Vein endothelial cell (primary cell): ENCODE data around the gene ZNF550. TPM values are rescaled to one million over a fixed set of nuclear protein-coding genes. Genes with fewer than 3 reads are reported as not detected.

Experiments
- total RNA-seq: library from RNA; depleted of rRNA; stranded (reverse); fragments of >200 nt; gene quantifications from 2 replicates; pipeline ENCODE4 v1.2.3, GENCODE V29; 2012

ZNF550 gene
- 4.6 and 6.2 TPM in 2 replicates for total RNA-seq

GRCh38 chr19:57559404-57560025 lies at the start of gene ZNF550:
TSS of gene ZNF550 (minus strand) at chr19:57559863. CDS start at chr19:57559682, 181 bp downstream.

GRCh38 chr19:57599761-57600383 lies 40.2 kb upstream of the ZNF550 start, which contains the start of gene ZNF530:
TSS of gene ZNF530 (plus strand) at chr19:57599885. CDS start at chr19:57604346, 4,461 bp downstream.

GRCh38 chr19:57583521-57584416 lies 24.1 kb upstream of the ZNF550 start, which contains the start of gene ZIK1:
TSS of gene ZIK1 (plus strand) at chr19:57584145. CDS start at chr19:57584357, 212 bp downstream.

DNA sequence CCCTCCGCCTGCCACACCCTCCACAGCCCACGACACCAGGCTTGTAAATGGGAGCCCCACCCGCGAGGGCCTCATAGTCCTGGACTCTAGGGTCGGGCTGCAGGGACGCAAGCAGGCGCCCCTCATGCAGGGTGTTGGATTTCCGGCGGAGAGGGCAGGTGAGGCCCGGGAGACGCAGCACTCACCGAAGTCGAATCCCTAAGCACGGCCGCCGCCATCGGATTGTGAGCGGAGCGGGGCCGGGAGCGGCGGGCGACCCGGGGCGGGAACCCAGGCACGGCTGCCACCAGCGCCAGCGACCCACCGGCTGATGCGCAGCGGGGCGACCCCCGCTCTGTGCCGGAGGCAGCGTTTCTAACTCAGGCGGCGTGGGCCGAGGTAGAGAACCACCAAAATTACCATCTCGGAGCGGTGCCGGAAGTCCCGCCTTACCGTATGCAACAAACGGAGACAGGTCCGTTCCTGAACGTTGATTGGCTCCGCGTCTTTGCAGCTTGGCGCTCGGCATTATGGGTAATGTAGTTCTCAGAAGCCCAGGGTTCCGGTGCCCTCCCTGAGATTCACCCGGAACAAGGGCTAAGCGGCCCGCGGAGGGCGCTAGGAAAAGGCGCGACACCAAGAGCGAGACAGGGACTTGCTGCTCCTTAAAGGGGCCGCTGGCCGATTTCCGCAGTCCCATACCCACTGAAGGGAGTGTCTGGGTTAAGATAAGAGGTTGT lies 19.0 kb upstream of the ZNF550 start, which contains the start of gene ZNF416:
TSS of gene ZNF416 (minus strand) at position 425 of the 719 bp plus-strand sequence. CDS start at position 218, 207 bp downstream.

GRCh38 chr19:57527136-57527881 lies 32.4 kb downstream of the ZNF550 start, which contains the start of gene ZNF549:
TSS of gene ZNF549 (plus strand) at chr19:57527356. CDS start at chr19:57527574, 218 bp downstream.

GRCh38 chr19:57499680-57500395 lies 59.8 kb downstream of the ZNF550 start, which contains the start of gene ZNF773:
TSS of gene ZNF773 (plus strand) at chr19:57499938. CDS start at chr19:57500081, 143 bp downstream.

DNA sequence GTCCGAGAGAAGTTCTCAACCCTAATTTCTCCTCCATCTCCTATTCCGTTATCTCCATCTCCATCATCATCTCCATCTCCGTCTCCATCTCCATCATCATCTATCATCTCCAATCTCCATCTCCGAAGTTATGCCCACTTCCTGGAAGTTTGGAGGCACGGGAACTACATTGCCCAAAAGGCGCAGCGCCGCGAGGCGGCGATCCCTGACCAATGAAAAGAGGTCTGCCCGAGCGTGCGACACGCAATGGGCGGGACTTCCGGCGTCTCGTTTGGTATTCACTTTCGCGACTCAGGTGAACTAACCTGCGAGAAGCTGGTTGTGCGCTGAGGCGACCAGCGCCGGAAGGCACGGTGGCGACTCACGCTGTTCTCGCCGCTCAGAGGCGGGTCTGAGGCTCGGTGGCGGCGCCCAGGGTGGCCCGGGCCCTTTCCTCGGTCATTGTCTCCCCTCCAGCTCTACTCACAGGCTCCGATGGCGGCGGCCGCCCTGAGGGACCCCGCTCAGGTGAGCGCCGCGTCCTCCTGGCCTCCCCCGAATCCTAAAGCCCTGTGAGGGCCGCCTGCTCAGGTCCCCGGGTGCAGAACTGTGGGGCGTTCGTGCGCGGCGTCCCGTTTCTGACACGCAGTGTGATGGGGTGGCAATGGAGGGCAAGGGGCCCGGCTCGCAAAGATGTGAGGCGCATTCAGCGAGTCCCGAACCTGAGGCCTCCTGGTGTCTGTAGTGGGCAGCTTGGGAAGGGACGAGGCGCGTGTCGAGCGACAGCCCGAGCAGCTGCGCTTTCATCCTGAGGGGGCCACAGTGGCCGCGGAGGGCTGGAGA lies 72.0 kb downstream of the ZNF550 start, which contains the start of gene ZNF419:
TSS of gene ZNF419 (plus strand) at position 274 of the 822 bp plus-strand sequence. CDS start at position 475, 201 bp downstream.

Other genes starting within 250 kb of the ZNF550 start
- gene ZNF543, start 239.4 kb downstream of the ZNF550 start, total RNA-seq: 10.1 and 11.7 TPM in 2 replicates
- gene ZNF304, start 208.6 kb downstream of the ZNF550 start, total RNA-seq: 8.5 and 9.0 TPM in 2 replicates
- gene TRAPPC2B, start 196.3 kb downstream of the ZNF550 start, total RNA-seq: 9.1 and 10.1 TPM in 2 replicates
- 1.6 and 2.9 TPM in 2 replicates for gene ZNF547, start 196.3 kb downstream of the ZNF550 start, total RNA-seq
- 14.2 and 16.3 TPM in 2 replicates for gene ZNF548, start 170.0 kb downstream of the ZNF550 start, total RNA-seq
- 11.4 and 14.3 TPM in 2 replicates for gene ZNF17, start 148.7 kb downstream of the ZNF550 start, total RNA-seq
- gene ZNF749, start 124.5 kb downstream of the ZNF550 start, total RNA-seq: 7.2 and 12.2 TPM in 2 replicates
- 0.98 and 1.1 TPM in 2 replicates for gene VN1R1, start 102.7 kb downstream of the ZNF550 start, total RNA-seq
- gene ZNF772, start 82.3 kb downstream of the ZNF550 start, total RNA-seq: 14.4 and 22.7 TPM in 2 replicates
- gene ZNF419, start 72.1 kb downstream of the ZNF550 start, total RNA-seq: 11.1 and 13.5 TPM in 2 replicates
- gene ZNF773, start 59.9 kb downstream of the ZNF550 start, total RNA-seq: 13.0 and 15.0 TPM in 2 replicates
- 4.2 and 4.6 TPM in 2 replicates for gene ZNF549, start 32.5 kb downstream of the ZNF550 start, total RNA-seq
- gene ZNF416, start 19.0 kb upstream of the ZNF550 start, total RNA-seq: 6.2 and 6.8 TPM in 2 replicates
- gene ZIK1, start 24.3 kb upstream of the ZNF550 start, total RNA-seq: 4.6 and 5.7 TPM in 2 replicates
- 3.6 and 6.9 TPM in 2 replicates for gene ZNF530, start 40.0 kb upstream of the ZNF550 start, total RNA-seq
- 19.3 and 21.5 TPM in 2 replicates for gene ZNF134, start 54.4 kb upstream of the ZNF550 start, total RNA-seq
- gene ZNF211, start 73.3 kb upstream of the ZNF550 start, total RNA-seq: 7.5 and 9.3 TPM in 2 replicates
- under 0.01 and 0.10 TPM in 2 replicates for gene ZSCAN4, start 109.1 kb upstream of the ZNF550 start, total RNA-seq
- 13.4 and 14.4 TPM in 2 replicates for gene ZNF551, start 122.1 kb upstream of the ZNF550 start, total RNA-seq
- gene ZNF154, start 149.3 kb upstream of the ZNF550 start, total RNA-seq: 0.33 and 3.7 TPM in 2 replicates
- 4.6 and 8.3 TPM in 2 replicates for gene ZNF671, start 167.8 kb upstream of the ZNF550 start, total RNA-seq
- 14.9 and 15.7 TPM in 2 replicates for gene ZNF776, start 187.0 kb upstream of the ZNF550 start, total RNA-seq
- gene ZNF586, start 209.8 kb upstream of the ZNF550 start, total RNA-seq: 15.0 and 17.6 TPM in 2 replicates